Transverse colon (tissue), 4 donors: Measurements from ENCODE around the gene IL17REL. TPM values are rescaled to one million over a fixed set of nuclear protein-coding genes. Genes with fewer than 3 reads are reported as not detected.

ENCODE experiments used
- DNase-seq: peaks from one replicate; pipeline ENCODE4 v3.0.0-alpha.2; 2019
- H3K27ac ChIP-seq, 4 donors: fragments of 200-600 bp; sonication (generic); 2 replicates each; pipeline ENCODE4 v1.5.1; 2016 to 2018; ENCODE audit warnings: inconsistent platforms in 4 of 4
- H3K27me3 ChIP-seq: fragments of 200-600 bp; sonication (generic); 2 replicates; pipeline ENCODE4 v1.5.1; 2017; ENCODE audit warnings: inconsistent platforms
- H3K36me3 ChIP-seq, 4 donors: fragments of 200-600 bp; sonication (generic); 2 replicates each; pipeline ENCODE4 v1.5.1; 2017 to 2019; ENCODE audit warnings: inconsistent platforms in 4 of 4
- H3K4me1 ChIP-seq, 4 donors: fragments of 200-600 bp; sonication (generic); 2 replicates each; pipeline ENCODE4 v1.5.1; 2017 to 2020; ENCODE audit warnings: inconsistent platforms in 4 of 4
- H3K4me3 ChIP-seq, 4 donors: fragments of 200-600 bp; sonication (generic); 1 replicate in 1 of 4; 2 replicates in 3 of 4; pipeline versions ENCODE4 v1.5.1 to v1.6.1; 2017 to 2019; ENCODE audit warnings: inconsistent platforms in 4 of 4
- H3K9me3 ChIP-seq, 2 donors: fragments of 200-600 bp; sonication (generic); 2 replicates each; pipeline ENCODE4 v1.5.1; 2017 to 2019; ENCODE audit warnings: inconsistent platforms in 2 of 2
- CTCF ChIP-seq, 5 experiments: fragments of 200-600 bp in 3 of 5; fragments of 450-650 bp in 2 of 5; sonication (generic) in 3 of 5; IDR thresholded peaks; 1 replicate in 2 of 5; 2 replicates in 3 of 5; pipeline ENCODE4 v1.5.1; 2016 to 2017; ENCODE audit warnings: antibody characterized with exemption in 5 of 5, inconsistent platforms in 3 of 5, mild to moderate bottlenecking in 2 of 5, moderate library complexity in 1 of 5
- EP300 ChIP-seq: sonication (generic); formaldehyde crosslinking; IDR thresholded peaks from one replicate; pipeline ENCODE4 v1.6.1; 2017; ENCODE audit warnings: antibody characterized with exemption, low read depth
- POLR2A ChIP-seq: fragments of 450-650 bp; IDR thresholded peaks from one replicate; pipeline ENCODE4 v1.6.1; 2016; ENCODE audit warnings: antibody characterized with exemption, mild to moderate bottlenecking, moderate library complexity
- POLR2AphosphoS5 ChIP-seq, 3 donors: sonication (generic); formaldehyde crosslinking; IDR thresholded peaks; one replicate each; pipeline ENCODE4 v1.6.1; 2016; ENCODE audit warnings: antibody characterized with exemption in 3 of 3
- WGBS, 2 donors: methylation state at CpG; one replicate each; pipeline ENCODE4 v1.1.5; 2018; ENCODE audit warnings: low coverage in 1 of 2; 5-methylcytosine and 5-hydroxymethylcytosine counted together
- in situ Hi-C, 4 donors: fragments of 200-750 bp; cut with MboI; loops; one replicate each; pipeline versions ENCODE4 v1.15.0 to v1.15.1; 2017; ENCODE audit warnings: low sequenced_read_pairs in 3 of 4, low pct_ligation_motif_present in 1 of 4, low pct_unique_long_range_greater_than_20kb in 1 of 4
- intact Hi-C: fragments of 100-400 bp; cut with DNase I; formaldehyde crosslinking; loops from one replicate; pipeline ENCODE4 v1.15.1; 2023; ENCODE audit warnings: low total_unique reads
- total RNA-seq, 4 donors: library from RNA; depleted of rRNA; stranded (reverse); fragments of >200 nt; gene quantifications; one replicate each; pipeline ENCODE4 v1.1.0, GENCODE V29; 2016

The IL17REL gene
- total RNA-seq, 4 donors from 2014 or later = 0.32 to 2.2 (median 1.3) TPM

DNA sequence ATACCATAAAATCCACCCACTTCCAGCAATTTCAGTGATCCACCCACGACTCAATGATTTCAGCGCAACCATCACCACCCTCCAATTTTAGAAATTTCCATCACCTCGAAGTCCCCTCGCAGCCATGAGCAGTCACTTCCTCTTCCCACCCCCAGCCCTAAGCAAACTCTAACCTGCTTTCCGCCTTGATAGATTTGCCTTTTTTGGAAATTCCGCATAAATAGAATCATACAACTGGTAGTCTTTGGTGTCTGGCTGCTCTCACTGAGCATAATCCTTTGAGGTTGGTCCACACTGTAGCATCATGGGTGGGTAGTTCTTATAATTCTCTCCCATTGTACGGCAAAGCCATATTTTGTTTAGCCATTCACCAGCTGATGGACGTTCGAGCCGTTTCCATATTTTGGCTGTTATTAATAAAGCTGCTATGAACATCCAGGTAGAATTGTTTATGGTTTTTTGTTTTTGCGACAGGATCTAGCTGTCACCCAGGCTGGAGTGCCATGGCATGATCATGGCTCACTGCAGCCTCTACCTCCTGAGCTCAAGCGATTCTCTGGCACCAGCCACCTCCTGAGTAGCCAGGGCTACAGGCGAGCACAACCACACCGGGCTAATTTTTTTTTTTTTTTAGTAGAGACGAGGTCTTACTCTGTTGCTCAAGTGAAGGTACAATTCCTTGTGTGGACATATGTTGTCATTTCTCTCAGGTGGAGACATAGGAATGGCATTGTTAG, 36.0 kb downstream of the IL17REL start:
- Histone ChIP-seq H3K4me1 (peaks cover 5 to 18% (median 13%) of the 10 kb centered on the region in 4 donors), H3K27ac (peak overlapping the region in 3 of 4 donors; percentile 25 to 65 (median 42)), H3K36me3 (no peaks in the 10 kb centered on the region), H3K9me3 (peaks cover 5 to 7% of the 10 kb centered on the region in 2 donors), H3K27me3 (peaks cover 4% of the 10 kb centered on the region), H3K4me3 (no peak overlapping the region)
- in situ Hi-C loops (no loop called here), intact Hi-C loops (no loop called here)
- TF ChIP-seq EP300 (no peak), CTCF (IDR thresholded peaks at IDR 0.05) (no peak), POLR2A (no peak), POLR2AphosphoS5 (IDR thresholded peaks at IDR 0.05) (no peak)
- DNase-seq = peak; percentile 8
- WGBS, 2 donors = 44% methylated on average over 9 to 15 of the region's 15 CpGs

GRCh38 chr22:49975543-49976389, 36.8 kb downstream of the IL17REL start:
- H3K4me1 ChIP-seq = peaks cover 13 to 26% (median 18%) of the 10 kb centered on the region in 4 donors
- intact Hi-C loops = no loop called here
- H3K36me3 ChIP-seq = no peaks in the 10 kb centered on the region
- peak; percentile 37 for DNase-seq
- peaks cover 5 to 7% of the 10 kb centered on the region in 2 donors for H3K9me3 ChIP-seq
- no peak overlapping the region for H3K4me3 ChIP-seq
- no peaks in the 10 kb centered on the region for H3K27me3 ChIP-seq
- WGBS, 2 donors = 0 to 32% methylated on average over 1 to 17 of the region's 17 CpGs
- peak overlapping the region in 3 of 4 donors; percentile 25 to 65 (median 42) for H3K27ac ChIP-seq
- no peak for TF ChIP-seq CTCF (IDR thresholded peaks at IDR 0.05)
- TF ChIP-seq POLR2AphosphoS5 (IDR thresholded peaks at IDR 0.05) = no peak
- no peak for TF ChIP-seq POLR2A
- TF ChIP-seq EP300 = no peak
- in situ Hi-C loops = no loop called here

- WGBS, 2 donors = 83 to 89% methylated on average over 4 to 5 of the region's 5 CpGs
- no peak overlapping the region for H3K4me3 ChIP-seq
- TF ChIP-seq POLR2A = no peak
- no peak for TF ChIP-seq EP300
- no peak for TF ChIP-seq POLR2AphosphoS5 (IDR thresholded peaks at IDR 0.05)
- no peak for TF ChIP-seq CTCF (IDR thresholded peaks at IDR 0.05)
- no peaks in the 10 kb centered on the region for H3K27me3 ChIP-seq
- H3K4me1 ChIP-seq = peaks cover 18 to 34% (median 28%) of the 10 kb centered on the region in 4 donors
- intact Hi-C loops (no loop called here), in situ Hi-C loops (loop anchor here in 1 of 4 donors (25.0 kb wide), 1 partner anchor 111 kb away; the partner anchor contains the start of gene ZBED4)
- H3K9me3 ChIP-seq = no peaks in the 10 kb centered on the region
- no peak for DNase-seq
- H3K27ac ChIP-seq = no peak overlapping the region
- no peaks in the 10 kb centered on the region for H3K36me3 ChIP-seq
Measured at GRCh38 chr22:49973018-49973961, 39.3 kb downstream of the IL17REL start.
